Lower leg skin (tissue), 4 donors: ENCODE measurements around the gene TRIM71. TPM values are rescaled to one million over a fixed set of nuclear protein-coding genes. Genes with fewer than 3 reads are reported as not detected.

ENCODE experiments used
- DNase-seq, 2 donors: peaks; one replicate each; pipeline ENCODE4 v3.0.0-alpha.2; 2019; ENCODE audit warnings: low spot score in 2 of 2
- H3K4me3 ChIP-seq: fragments of 200-600 bp; sonication (generic); 2 replicates; pipeline ENCODE4 v1.5.1; 2017; ENCODE audit warnings: mild to moderate bottlenecking, low read depth; ENCODE audit not compliant: poor library complexity, severe bottlenecking
- POLR2A ChIP-seq, 2 donors: fragments of 450-650 bp; IDR thresholded peaks; one replicate each; pipeline ENCODE4 v1.6.1; 2016 to 2017; ENCODE audit warnings: antibody characterized with exemption in 2 of 2, mild to moderate bottlenecking in 1 of 2, moderate library complexity in 1 of 2
- WGBS, 2 donors: methylation state at CpG; one replicate each; pipeline ENCODE4 v1.1.5; 2018; 5-methylcytosine and 5-hydroxymethylcytosine counted together
- intact Hi-C: fragments of 100-400 bp; cut with DNase I; formaldehyde crosslinking; loops from one replicate; pipeline ENCODE4 v1.15.0; 2023; ENCODE audit warnings: low total_unique reads
- total RNA-seq, 4 donors: library from RNA; depleted of rRNA; stranded (reverse); fragments of >200 nt; gene quantifications; one replicate each; pipeline ENCODE4 v1.1.0, GENCODE V29; 2016
- TF ChIP-seq, protein P1 (sequence below), 3 donors: fragments of 450-650 bp; IDR thresholded peaks; one replicate each; pipeline ENCODE4 v1.5.1; 2016; ENCODE audit warnings: antibody characterized with exemption in 3 of 3, mild to moderate bottlenecking in 3 of 3, moderate library complexity in 2 of 3

The TRIM71 gene
- total RNA-seq, 4 donors from 2014 or later = 0.03 TPM; not detected in 3

DNA sequence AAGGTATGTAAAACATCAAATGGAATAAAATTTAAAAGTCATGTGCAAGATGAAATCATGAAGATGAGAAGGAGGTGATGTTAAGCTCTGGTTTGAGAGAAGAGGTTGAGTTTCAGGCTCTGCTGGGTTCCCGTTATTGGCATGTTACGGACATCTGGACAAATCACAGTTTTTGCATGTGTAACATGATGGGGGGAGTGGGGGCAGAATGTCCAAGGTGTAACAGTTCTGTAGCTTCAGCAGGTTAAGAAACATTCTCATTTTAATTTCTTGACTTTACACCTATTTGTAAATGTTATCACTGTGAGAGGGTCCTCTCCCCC is 17.2 kb downstream of the TRIM71 start:
- intact Hi-C loops = no loop called here
- no peak for TF ChIP-seq POLR2A (IDR thresholded peaks at IDR 0.05)
- TF ChIP-seq, protein P1, sequence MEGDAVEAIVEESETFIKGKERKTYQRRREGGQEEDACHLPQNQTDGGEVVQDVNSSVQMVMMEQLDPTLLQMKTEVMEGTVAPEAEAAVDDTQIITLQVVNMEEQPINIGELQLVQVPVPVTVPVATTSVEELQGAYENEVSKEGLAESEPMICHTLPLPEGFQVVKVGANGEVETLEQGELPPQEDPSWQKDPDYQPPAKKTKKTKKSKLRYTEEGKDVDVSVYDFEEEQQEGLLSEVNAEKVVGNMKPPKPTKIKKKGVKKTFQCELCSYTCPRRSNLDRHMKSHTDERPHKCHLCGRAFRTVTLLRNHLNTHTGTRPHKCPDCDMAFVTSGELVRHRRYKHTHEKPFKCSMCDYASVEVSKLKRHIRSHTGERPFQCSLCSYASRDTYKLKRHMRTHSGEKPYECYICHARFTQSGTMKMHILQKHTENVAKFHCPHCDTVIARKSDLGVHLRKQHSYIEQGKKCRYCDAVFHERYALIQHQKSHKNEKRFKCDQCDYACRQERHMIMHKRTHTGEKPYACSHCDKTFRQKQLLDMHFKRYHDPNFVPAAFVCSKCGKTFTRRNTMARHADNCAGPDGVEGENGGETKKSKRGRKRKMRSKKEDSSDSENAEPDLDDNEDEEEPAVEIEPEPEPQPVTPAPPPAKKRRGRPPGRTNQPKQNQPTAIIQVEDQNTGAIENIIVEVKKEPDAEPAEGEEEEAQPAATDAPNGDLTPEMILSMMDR (IDR thresholded peaks at IDR 0.05) = no peak
- WGBS, 2 donors = 89 to 90% methylated on average over 2 of the region's 2 CpGs

DNA sequence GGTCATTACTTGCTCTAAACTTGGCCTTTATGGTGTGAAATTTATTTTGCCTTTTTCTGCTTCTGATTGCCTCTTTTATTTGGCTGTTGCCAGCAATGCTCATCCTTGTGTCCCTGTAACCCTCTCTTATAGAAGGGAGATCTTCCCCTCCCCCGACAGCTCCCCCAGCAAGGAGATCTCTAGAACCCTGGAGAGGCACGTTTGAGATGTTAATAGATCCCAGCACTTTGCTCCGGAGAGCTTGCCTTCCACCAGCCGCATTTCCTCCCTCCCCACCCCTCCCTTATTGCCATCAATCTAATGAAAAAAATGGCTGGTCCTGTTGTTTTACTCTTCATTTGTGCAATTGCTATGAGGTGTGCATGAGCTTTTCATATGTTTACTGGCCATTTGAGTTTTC is 18.2 kb downstream of the TRIM71 start:
- H3K4me3 ChIP-seq = no peak overlapping the region
- intact Hi-C loops = no loop called here
- no peak for DNase-seq
- WGBS, 2 donors = 48 to 60% methylated on average over 4 of the region's 4 CpGs
- TF ChIP-seq POLR2A (IDR thresholded peaks at IDR 0.05) = no peak
- TF ChIP-seq, protein P1 (IDR thresholded peaks at IDR 0.05) = no peak

More for the DNA sequence above, 17.2 kb downstream of the TRIM71 start:
- DNase-seq = no peak
- H3K4me3 ChIP-seq = no peak overlapping the region

DNA sequence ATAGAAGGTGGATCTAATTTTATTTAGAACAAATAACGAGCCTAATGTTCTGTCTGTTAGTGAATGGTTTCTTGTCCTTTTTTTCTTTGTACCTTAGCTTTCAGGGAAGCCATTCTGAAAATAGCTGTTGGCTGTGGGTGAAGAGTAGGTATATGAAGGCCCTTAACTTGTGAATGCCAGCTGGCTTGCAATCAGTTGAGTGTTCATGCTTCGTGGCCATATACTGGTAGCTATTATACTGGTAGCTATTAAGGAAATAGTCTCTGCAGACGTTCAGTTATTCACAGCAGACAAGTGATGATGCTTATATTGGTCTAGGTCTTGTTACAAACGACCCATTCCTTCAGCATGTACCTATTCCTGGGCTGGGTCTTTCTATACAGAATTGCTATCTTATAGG is 18.8 kb downstream of the TRIM71 start:
- no peak for TF ChIP-seq POLR2A (IDR thresholded peaks at IDR 0.05)
- TF ChIP-seq, protein P1 (IDR thresholded peaks at IDR 0.05) = no peak
- H3K4me3 ChIP-seq = no peak overlapping the region
- no peak for DNase-seq
- intact Hi-C loops = no loop called here
- WGBS, 2 donors = 61 to 68% methylated on average over 4 of the region's 4 CpGs

DNA sequence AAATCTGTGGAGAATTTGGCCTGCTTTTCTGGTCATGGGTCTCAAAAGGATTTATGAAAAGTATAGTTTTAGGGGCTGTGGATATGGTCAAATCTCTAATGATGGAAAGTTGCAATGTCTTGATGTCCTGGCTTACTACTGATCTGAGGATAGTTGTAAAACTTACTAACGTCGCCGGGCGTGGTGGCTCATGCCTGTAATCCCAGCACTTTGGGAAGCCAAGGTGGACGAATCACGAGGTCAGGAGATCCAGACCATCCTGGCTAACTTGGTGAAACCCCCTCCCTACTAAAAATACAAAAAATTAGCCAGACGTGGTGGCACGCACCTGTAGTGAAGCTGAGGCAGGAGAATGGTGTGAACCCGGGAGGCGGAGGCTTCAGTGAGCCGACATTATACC is 19.6 kb downstream of the TRIM71 start:
- WGBS, 2 donors = 85 to 87% methylated on average over 11 of the region's 11 CpGs
- DNase-seq = peak in 1 of 2 donors; percentile 17
- TF ChIP-seq, protein P1 (IDR thresholded peaks at IDR 0.05) = no peak
- TF ChIP-seq POLR2A (IDR thresholded peaks at IDR 0.05) = no peak
- no peak overlapping the region for H3K4me3 ChIP-seq
- intact Hi-C loops = no loop called here

DNA sequence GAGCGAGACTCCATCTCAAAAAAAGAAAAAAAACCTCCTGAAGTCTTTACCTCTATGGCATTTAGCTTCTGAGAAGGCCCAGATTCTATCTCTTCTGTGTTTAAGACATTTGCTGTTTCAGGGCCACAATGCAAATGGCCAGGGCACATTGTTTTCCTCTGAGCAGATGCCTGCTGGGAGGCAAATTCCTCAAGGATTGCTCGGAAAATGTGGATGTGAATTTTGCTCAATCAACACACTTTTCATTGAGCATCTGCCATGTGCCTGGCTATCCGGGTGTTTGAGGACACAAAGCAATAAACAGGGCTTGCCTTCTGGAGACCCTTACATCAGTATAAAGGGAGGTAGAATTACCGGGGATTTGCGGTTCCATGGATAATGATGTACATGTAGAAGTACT is 20.0 kb downstream of the TRIM71 start:
- H3K4me3 ChIP-seq = no peak overlapping the region
- intact Hi-C loops = no loop called here
- WGBS, 2 donors = 85 to 91% methylated on average over 5 of the region's 5 CpGs
- DNase-seq = peak in 1 of 2 donors; percentile 13
- no peak for TF ChIP-seq POLR2A (IDR thresholded peaks at IDR 0.05)
- TF ChIP-seq, protein P1 (IDR thresholded peaks at IDR 0.05) = no peak

DNA sequence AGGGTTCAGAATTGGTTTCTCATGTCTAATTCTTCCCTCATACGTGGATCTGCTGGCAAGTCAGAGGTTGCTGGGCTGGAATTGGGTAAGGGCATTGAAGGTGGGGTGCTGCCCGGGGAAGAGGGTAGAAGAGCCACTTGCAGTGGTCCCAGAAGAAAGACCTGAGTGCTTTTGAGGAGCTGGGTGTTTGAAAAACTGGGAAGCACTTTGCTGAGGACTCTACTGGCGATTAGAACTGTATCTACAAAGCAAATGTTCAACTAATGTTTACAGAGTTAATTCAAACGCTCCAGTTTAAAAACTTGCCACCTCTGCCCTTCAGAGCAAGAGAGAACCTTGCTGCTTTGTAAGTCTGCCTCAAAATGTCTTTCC is 21.9 kb downstream of the TRIM71 start:
- DNase-seq = peak in 1 of 2 donors; percentile 23
- no peak overlapping the region for H3K4me3 ChIP-seq
- TF ChIP-seq POLR2A (IDR thresholded peaks at IDR 0.05) = no peak
- TF ChIP-seq, protein P1 (IDR thresholded peaks at IDR 0.05) = no peak
- 77 to 79% methylated on average over 4 of the region's 4 CpGs for WGBS, 2 donors
- intact Hi-C loops = no loop called here
